ENCODE data around the gene FGD6.

DNA sequence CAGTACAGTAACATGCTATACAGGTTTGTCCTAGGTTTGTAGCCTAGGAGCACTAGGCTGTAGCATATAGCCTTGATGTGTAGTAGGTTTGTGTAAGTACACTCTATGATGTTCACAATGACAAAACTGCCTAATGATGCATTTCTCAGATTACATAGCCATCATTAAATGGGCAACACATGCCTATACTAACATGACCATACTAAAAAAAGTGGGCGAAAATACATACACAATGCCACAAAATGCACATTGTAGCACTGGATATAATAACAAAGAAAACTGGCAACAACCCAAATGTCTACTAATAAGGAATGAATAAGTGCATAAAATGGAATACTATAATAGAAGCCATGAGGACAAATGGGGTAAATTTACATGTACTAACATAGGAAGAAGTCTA, 182.5 kb downstream of the FGD6 start:
- no peak for TF ChIP-seq POLR2A (IDR thresholded peaks at IDR 0.05; ENCODE audit: low read depth, low read length)
- no peak for TF ChIP-seq POLR2AphosphoS5 (IDR thresholded peaks at IDR 0.05; ENCODE audit: low read depth, low read length)

Data from GM12891 (cell line).